Large intestine (tissue), 3 donors: ENCODE measurements around the gene SRP9. TPM values are rescaled to one million over a fixed set of nuclear protein-coding genes. Genes with fewer than 3 reads are reported as not detected.

ENCODE experiments used
- DNase-seq, 2 donors: peaks; one replicate each; pipeline versions ENCODE4 v3.0.0 to v3.0.0-alpha.2; 2013
- H3K27ac ChIP-seq: one replicate; pipeline ENCODE4 v1.5.1; 2013; ENCODE audit warnings: low read length
- H3K27me3 ChIP-seq: 2 replicates; pipeline ENCODE4 v1.6.1; 2013; ENCODE audit warnings: low read length; ENCODE audit not compliant: control insufficient read depth, insufficient read depth
- H3K36me3 ChIP-seq: 2 replicates; pipeline ENCODE4 v1.6.1; 2013; ENCODE audit warnings: low read length; ENCODE audit not compliant: control insufficient read depth, insufficient read depth
- H3K4me1 ChIP-seq: one replicate; pipeline ENCODE4 v1.6.1; 2013; ENCODE audit warnings: low read length; ENCODE audit not compliant: control insufficient read depth, insufficient read depth
- H3K4me3 ChIP-seq: one replicate; pipeline ENCODE4 v1.5.1; 2013; ENCODE audit warnings: low read length
- H3K9me3 ChIP-seq: one replicate; pipeline ENCODE4 v1.6.1; 2013; ENCODE audit warnings: mild to moderate bottlenecking, low read depth, low read length, moderate library complexity; ENCODE audit not compliant: control insufficient read depth
- WGBS: methylation state at CpG from one replicate; pipeline ENCODE4 v1.1.5; 2013; ENCODE audit warnings: low lambda C conversion rate; ENCODE audit not compliant: insufficient coverage; 5-methylcytosine and 5-hydroxymethylcytosine counted together
- polyA plus RNA-seq: library from polyadenylated mRNA; unstranded; fragments of 120-200 nt; gene quantifications from one replicate; pipeline ENCODE4 v1.2.1, GENCODE V29; 2013

Gene SRP9
- polyA plus RNA-seq, 1 donor: 304 TPM

GRCh38 chr1:225739542-225740107 lies 38.0 kb upstream of the SRP9 start:
- Histone ChIP-seq H3K27ac (no peak overlapping the region), H3K36me3 (no peaks in the 10 kb centered on the region), H3K9me3 (no peaks in the 10 kb centered on the region), H3K4me1 (no peaks in the 10 kb centered on the region), H3K4me3 (no peak overlapping the region), H3K27me3 (no peaks in the 10 kb centered on the region)
- WGBS: no CpG with 5 or more reads among the region's 5 CpGs
- DNase-seq: no peak

DNA sequence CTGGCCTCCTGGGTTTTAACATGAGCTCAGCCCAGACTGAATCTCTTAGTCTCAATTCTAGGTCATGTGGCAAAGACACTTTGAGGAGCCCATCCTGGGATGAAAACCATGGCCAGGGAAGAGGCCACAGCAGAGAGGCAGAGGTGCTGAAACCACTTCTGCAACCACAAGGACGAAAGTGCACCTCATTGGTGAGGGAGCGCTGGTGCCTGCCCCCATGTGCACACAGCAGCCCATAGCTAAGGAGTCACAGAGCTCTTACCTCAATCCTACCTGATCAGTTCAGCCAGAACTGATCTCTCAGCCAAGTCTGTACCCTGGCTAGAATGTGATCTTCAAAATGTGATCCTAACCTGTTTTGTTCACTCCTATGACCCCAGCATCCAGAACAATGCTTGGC lies 32.9 kb upstream of the SRP9 start:
- Histone ChIP-seq H3K27ac (no peak overlapping the region), H3K4me3 (no peak overlapping the region), H3K27me3 (no peaks in the 10 kb centered on the region), H3K36me3 (no peaks in the 10 kb centered on the region), H3K9me3 (no peaks in the 10 kb centered on the region), H3K4me1 (peaks cover 5% of the 10 kb centered on the region)
- no peak for DNase-seq
- WGBS: no CpG with 5 or more reads among the region's 2 CpGs

DNA sequence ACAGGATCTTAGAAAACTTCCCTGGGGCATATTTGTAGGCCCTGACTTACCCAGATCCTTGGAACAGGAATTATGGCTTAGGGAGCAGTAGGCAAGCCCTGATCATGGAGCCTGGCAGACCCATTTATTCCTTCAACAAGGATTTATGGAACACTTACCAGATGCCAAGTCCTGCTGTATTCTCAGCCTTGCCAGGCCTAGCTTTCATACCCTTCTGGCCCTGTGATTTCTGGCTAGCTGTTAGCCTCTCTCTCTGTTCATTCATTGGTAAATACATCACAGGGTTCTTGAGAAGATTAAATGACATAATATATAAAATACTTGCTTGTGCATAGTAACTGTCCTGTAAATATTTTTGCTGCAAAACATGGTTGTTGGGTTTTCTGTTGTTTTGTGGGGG lies 32.4 kb upstream of the SRP9 start:
- no peak for DNase-seq
- Histone ChIP-seq H3K36me3 (no peaks in the 10 kb centered on the region), H3K27ac (no peak overlapping the region)

DNA sequence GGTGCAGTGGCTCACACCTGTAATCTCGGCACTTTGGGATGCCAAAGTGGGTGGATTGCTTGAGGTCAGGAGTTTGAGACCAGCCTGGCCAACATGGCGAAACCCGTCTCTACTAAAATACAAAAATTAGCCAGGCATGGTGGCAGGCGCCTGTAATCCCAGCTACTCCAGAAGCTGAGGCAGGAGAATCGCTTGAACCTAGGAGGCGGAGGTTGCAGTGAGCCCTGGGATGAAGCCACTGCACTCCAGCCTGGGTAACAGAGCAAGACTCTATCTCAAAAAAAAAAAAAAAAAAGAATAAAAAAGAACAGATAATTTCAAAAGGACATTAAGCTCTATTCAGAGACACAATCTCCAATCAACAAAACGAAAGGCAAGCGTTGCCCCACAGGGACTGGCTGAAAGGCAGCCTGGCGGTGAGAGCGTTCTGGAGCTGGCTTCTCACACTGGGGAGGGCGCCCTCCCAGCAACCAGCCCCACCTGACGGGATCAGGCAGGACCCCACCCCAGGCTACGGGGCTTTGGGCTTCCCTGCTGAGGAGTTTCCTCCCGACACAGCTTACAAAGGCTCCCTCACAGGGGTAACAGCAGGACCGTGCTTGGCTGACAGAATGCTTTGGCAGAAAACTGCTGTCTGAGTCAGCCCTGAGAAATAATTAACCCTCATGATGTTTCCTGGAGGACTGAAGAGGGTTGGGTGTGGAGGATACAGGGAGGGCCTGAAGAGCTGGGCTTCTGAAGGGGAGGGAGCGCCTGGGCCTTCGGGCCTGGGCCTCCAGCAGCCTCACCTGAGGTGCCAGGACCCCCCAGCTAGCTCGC lies 31.1 kb upstream of the SRP9 start:
- no peaks in the 10 kb centered on the region for H3K9me3 ChIP-seq
- DNase-seq: peak; percentile 81 to 94
- H3K27ac ChIP-seq: peak overlapping the region; percentile 96
- peak overlapping the region; percentile 63 for H3K4me3 ChIP-seq
- no peaks in the 10 kb centered on the region for H3K36me3 ChIP-seq
- WGBS: 93% methylated on average over 3 of the region's 18 CpGs
- H3K4me1 ChIP-seq: peaks cover 5% of the 10 kb centered on the region
- H3K27me3 ChIP-seq: no peaks in the 10 kb centered on the region

More for the DNA sequence above, 32.4 kb upstream of the SRP9 start:
- Histone ChIP-seq H3K4me3 (no peak overlapping the region), H3K9me3 (no peaks in the 10 kb centered on the region), H3K4me1 (peaks cover 5% of the 10 kb centered on the region), H3K27me3 (no peaks in the 10 kb centered on the region)

GRCh38 chr1:225747566-225747965 lies 30.1 kb upstream of the SRP9 start:
- Histone ChIP-seq H3K27ac (no peak overlapping the region), H3K4me3 (no peak overlapping the region), H3K9me3 (no peaks in the 10 kb centered on the region), H3K36me3 (no peaks in the 10 kb centered on the region), H3K4me1 (peaks cover 5% of the 10 kb centered on the region), H3K27me3 (no peaks in the 10 kb centered on the region)
- WGBS: no CpG with 5 or more reads among the region's 7 CpGs
- no peak for DNase-seq

DNA sequence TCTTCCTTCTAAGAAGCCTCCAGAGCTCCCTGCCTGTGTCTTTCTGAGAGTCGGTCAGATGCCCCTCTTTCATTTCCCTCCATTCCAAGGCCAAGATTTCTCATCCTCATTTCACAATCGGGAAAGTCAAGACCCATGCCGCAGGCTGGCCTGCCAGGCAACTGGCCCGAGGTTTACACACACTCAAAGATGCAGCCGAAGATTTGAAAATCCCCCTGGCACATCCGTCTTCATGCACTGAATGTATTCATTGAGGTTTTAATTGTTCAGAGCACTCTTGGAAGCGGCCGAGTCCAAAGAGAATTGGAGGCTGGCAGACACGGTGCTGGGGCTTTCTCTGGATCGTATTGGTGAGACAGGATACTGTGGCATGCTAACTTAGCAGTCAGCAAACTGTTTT lies 29.1 kb upstream of the SRP9 start:
- peaks cover 5% of the 10 kb centered on the region for H3K4me1 ChIP-seq
- no peaks in the 10 kb centered on the region for H3K36me3 ChIP-seq
- no CpG with 5 or more reads among the region's 10 CpGs for WGBS
- H3K9me3 ChIP-seq: no peaks in the 10 kb centered on the region
- no peak overlapping the region for H3K27ac ChIP-seq
- H3K4me3 ChIP-seq: no peak overlapping the region
- DNase-seq: no peak
- H3K27me3 ChIP-seq: no peaks in the 10 kb centered on the region

- Histone ChIP-seq H3K9me3 (no peaks in the 10 kb centered on the region), H3K36me3 (no peaks in the 10 kb centered on the region), H3K4me1 (peaks cover 5% of the 10 kb centered on the region), H3K27ac (no peak overlapping the region), H3K4me3 (no peak overlapping the region), H3K27me3 (no peaks in the 10 kb centered on the region)
- no peak for DNase-seq
- WGBS: no CpG with 5 or more reads among the region's 3 CpGs
These were observed 27.9 kb upstream of the SRP9 start for GRCh38 chr1:225749706-225750105.

- H3K4me1 ChIP-seq: peaks cover 9% of the 10 kb centered on the region
- DNase-seq: no peak
These were observed 27.2 kb upstream of the SRP9 start for GRCh38 chr1:225750420-225750819.

DNA sequence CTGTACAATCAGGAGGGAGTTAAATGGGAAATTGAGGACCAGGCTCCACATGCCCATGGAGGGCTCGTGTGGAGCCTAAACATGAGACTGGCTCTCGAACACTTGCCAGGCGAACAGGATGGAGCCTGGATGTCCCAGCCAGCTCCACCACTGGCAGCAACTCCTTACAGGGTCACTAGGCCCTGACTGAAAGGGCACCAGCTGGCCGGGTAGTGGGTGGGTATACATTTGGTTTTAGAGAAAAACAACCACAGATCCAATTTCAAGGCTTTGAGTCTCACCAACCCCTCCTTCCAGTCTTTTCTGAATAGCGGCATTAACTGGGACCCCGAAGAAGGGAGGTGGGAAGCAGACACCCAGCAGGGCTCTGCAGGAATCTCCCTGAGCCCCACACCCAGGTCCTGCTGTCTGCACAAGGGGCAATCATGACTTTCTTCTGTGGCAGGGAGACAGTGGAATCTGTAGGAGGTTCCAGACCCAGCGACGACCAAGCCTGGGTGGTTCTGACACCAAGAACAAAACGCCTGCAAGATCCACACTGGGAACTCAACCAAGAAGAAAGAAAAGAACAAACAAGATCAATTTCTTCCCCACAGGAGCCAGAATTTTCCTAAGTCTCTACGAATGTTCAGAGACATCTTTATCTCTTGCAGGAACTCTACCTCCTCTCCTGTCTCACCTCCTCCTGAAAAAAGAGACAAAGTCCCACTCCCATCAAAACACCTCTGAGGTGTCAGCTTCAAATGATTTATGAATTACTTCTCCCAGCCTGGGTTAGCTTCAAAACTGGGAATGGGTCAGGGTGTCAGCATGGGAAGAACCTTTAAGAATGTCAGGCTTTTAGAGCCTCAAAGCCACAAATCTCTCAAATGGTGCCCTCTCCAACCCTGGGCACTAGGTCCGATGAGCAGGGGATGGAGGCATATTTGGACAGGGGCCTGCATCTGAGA lies 26.5 kb upstream of the SRP9 start:
- Histone ChIP-seq H3K4me1 (peaks cover 9% of the 10 kb centered on the region), H3K27ac (no peak overlapping the region), H3K27me3 (no peaks in the 10 kb centered on the region), H3K4me3 (no peak overlapping the region), H3K36me3 (no peaks in the 10 kb centered on the region), H3K9me3 (no peaks in the 10 kb centered on the region)
- WGBS: no CpG with 5 or more reads among the region's 11 CpGs
- DNase-seq: no peak

More at GRCh38 chr1:225750420-225750819, 27.2 kb upstream of the SRP9 start:
- Histone ChIP-seq H3K9me3 (no peaks in the 10 kb centered on the region), H3K36me3 (no peaks in the 10 kb centered on the region), H3K4me3 (no peak overlapping the region), H3K27ac (no peak overlapping the region), H3K27me3 (no peaks in the 10 kb centered on the region)
- WGBS: no CpG with 5 or more reads among the region's 4 CpGs

- no peaks in the 10 kb centered on the region for H3K27me3 ChIP-seq
- H3K27ac ChIP-seq: no peak overlapping the region
- H3K9me3 ChIP-seq: no peaks in the 10 kb centered on the region
- no peak overlapping the region for H3K4me3 ChIP-seq
- DNase-seq: no peak
- WGBS: no CpG with 5 or more reads among the region's 1 CpG
- H3K36me3 ChIP-seq: no peaks in the 10 kb centered on the region
- H3K4me1 ChIP-seq: peaks cover 5% of the 10 kb centered on the region
These were observed 25.4 kb upstream of the SRP9 start for GRCh38 chr1:225752245-225752644.
